ENCODE measurements around the gene FKBP8.

Gene FKBP8

GRCh38 chr19:18587561-18587960 is 44.2 kb upstream of the FKBP8 start:
- Histone ChIP-seq H3K9ac (no peak overlapping the region), H3K27ac (no peak overlapping the region), H3K36me3 (peaks cover 21% of the 10 kb centered on the region), H3K4me3 (no peak overlapping the region), H3K9me3 (peaks cover 7% of the 10 kb centered on the region), H3K27me3 (no peaks in the 10 kb centered on the region), H3K4me1 (peaks cover 58% of the 10 kb centered on the region), H3K4me2 (peak overlapping the region; percentile 98), H4K20me1 (peaks cover 17% of the 10 kb centered on the region)
- TF ChIP-seq Cebpa-rat (IDR thresholded peaks at IDR 0.05) = no peak

- no peaks in the 10 kb centered on the region for H3K27me3 ChIP-seq
- no peak for TF ChIP-seq Cebpa-rat (IDR thresholded peaks at IDR 0.05)
- H4K20me1 ChIP-seq = peaks cover 7% of the 10 kb centered on the region
- no peak overlapping the region for H3K9ac ChIP-seq
- H3K36me3 ChIP-seq = peaks cover 11% of the 10 kb centered on the region
- peaks cover 7% of the 10 kb centered on the region for H3K9me3 ChIP-seq
- H3K27ac ChIP-seq = no peak overlapping the region
- H3K4me1 ChIP-seq = peaks cover 46% of the 10 kb centered on the region
- H3K4me2 ChIP-seq = 0 out of 2 replicates have a peak overlapping the region, but pooled peaks have one; percentile 56
- no peak overlapping the region for H3K4me3 ChIP-seq
These were observed 42.9 kb upstream of the FKBP8 start for GRCh38 chr19:18586306-18586705.

- TF ChIP-seq Cebpa-rat (IDR thresholded peaks at IDR 0.05) = no peak
- H4K20me1 ChIP-seq = peaks cover 17% of the 10 kb centered on the region
- no peak overlapping the region for H3K9ac ChIP-seq
- H3K4me3 ChIP-seq = no peak overlapping the region
- no peak overlapping the region for H3K27ac ChIP-seq
- peaks cover 4% of the 10 kb centered on the region for H3K4me1 ChIP-seq
- peaks cover 36% of the 10 kb centered on the region for H3K36me3 ChIP-seq
- H3K27me3 ChIP-seq = no peaks in the 10 kb centered on the region
- H3K9me3 ChIP-seq = no peaks in the 10 kb centered on the region
- H3K4me2 ChIP-seq = no peak overlapping the region
These were observed 36.9 kb upstream of the FKBP8 start for GRCh38 chr19:18580311-18580710.

GRCh38 chr19:18577365-18577914 is 34.1 kb upstream of the FKBP8 start:
- Histone ChIP-seq H3K27me3 (no peaks in the 10 kb centered on the region), H3K4me2 (no peak overlapping the region), H3K4me3 (no peak overlapping the region), H3K27ac (no peak overlapping the region), H3K9me3 (no peaks in the 10 kb centered on the region), H3K4me1 (peaks cover 14% of the 10 kb centered on the region), H3K36me3 (peaks cover 63% of the 10 kb centered on the region), H4K20me1 (peaks cover 46% of the 10 kb centered on the region), H3K9ac (no peak overlapping the region)
- no peak for TF ChIP-seq Cebpa-rat (IDR thresholded peaks at IDR 0.05)

GRCh38 chr19:18576383-18576782 is 33.0 kb upstream of the FKBP8 start:
- Histone ChIP-seq H3K4me1 (peaks cover 15% of the 10 kb centered on the region), H3K4me2 (no peak overlapping the region), H3K27ac (no peak overlapping the region), H3K9me3 (no peaks in the 10 kb centered on the region), H3K27me3 (no peaks in the 10 kb centered on the region), H3K9ac (no peak overlapping the region), H3K36me3 (peaks cover 63% of the 10 kb centered on the region), H3K4me3 (no peak overlapping the region), H4K20me1 (peaks cover 53% of the 10 kb centered on the region)
- TF ChIP-seq Cebpa-rat (IDR thresholded peaks at IDR 0.05) = no peak

GRCh38 chr19:18574691-18575291 is 31.4 kb upstream of the FKBP8 start:
- TF ChIP-seq Cebpa-rat (IDR thresholded peaks at IDR 0.05) = no peak
- Histone ChIP-seq H3K4me1 (peaks cover 23% of the 10 kb centered on the region), H3K27me3 (no peaks in the 10 kb centered on the region), H4K20me1 (peaks cover 53% of the 10 kb centered on the region), H3K27ac (no peak overlapping the region), H3K9ac (no peak overlapping the region), H3K4me2 (no peak overlapping the region), H3K9me3 (no peaks in the 10 kb centered on the region), H3K36me3 (peaks cover 66% of the 10 kb centered on the region), H3K4me3 (no peak overlapping the region)

GRCh38 chr19:18571564-18572344 is 28.4 kb upstream of the FKBP8 start, which contains the start of gene UBA52:
UBA52 (plus strand) TSS chr19:18571857; CDS start chr19:18573301, 1,444 bp downstream.
- peak within 1 kb of the TSS; percentile 93 for H3K4me2 ChIP-seq
- H3K27ac ChIP-seq = peak within 1 kb of the TSS; percentile 98
- H4K20me1 ChIP-seq = peaks cover 49% of the 10 kb centered on the region
- H3K27me3 ChIP-seq = no peaks in the 10 kb centered on the region
- H3K9ac ChIP-seq = peak within 1 kb of the TSS; percentile 98
- no peak for TF ChIP-seq Cebpa-rat (IDR thresholded peaks at IDR 0.05)
- no peaks in the 10 kb centered on the region for H3K9me3 ChIP-seq
- peaks cover 75% of the 10 kb centered on the region for H3K36me3 ChIP-seq
- peaks cover 23% of the 10 kb centered on the region for H3K4me1 ChIP-seq
- H3K4me3 ChIP-seq = peak within 1 kb of the TSS; percentile 94

- Histone ChIP-seq H3K27me3 (no peaks in the 10 kb centered on the region), H4K20me1 (peaks cover 16% of the 10 kb centered on the region), H3K27ac (no peak overlapping the region), H3K36me3 (peaks cover 75% of the 10 kb centered on the region), H3K4me2 (no peak overlapping the region), H3K4me1 (peaks cover 18% of the 10 kb centered on the region), H3K4me3 (no peak overlapping the region), H3K9me3 (no peaks in the 10 kb centered on the region), H3K9ac (no peak overlapping the region)
- no peak for TF ChIP-seq Cebpa-rat (IDR thresholded peaks at IDR 0.05)
These were observed 25.0 kb upstream of the FKBP8 start for GRCh38 chr19:18568367-18568766.

- no peak for TF ChIP-seq Cebpa-rat (IDR thresholded peaks at IDR 0.05)
- Histone ChIP-seq H3K27me3 (no peaks in the 10 kb centered on the region), H3K27ac (no peak overlapping the region), H3K36me3 (peaks cover 82% of the 10 kb centered on the region), H3K4me1 (peaks cover 8% of the 10 kb centered on the region; the same call in 1 of the 2 replicates), H3K9ac (no peak overlapping the region), H3K4me2 (no peak overlapping the region), H3K4me3 (no peak overlapping the region), H3K9me3 (no peaks in the 10 kb centered on the region), H4K20me1 (peaks cover 5% of the 10 kb centered on the region)
These were observed 23.6 kb upstream of the FKBP8 start for GRCh38 chr19:18566953-18567352.

GRCh38 chr19:18562086-18562485 is 18.7 kb upstream of the FKBP8 start:
- Histone ChIP-seq H3K9me3 (no peaks in the 10 kb centered on the region), H3K9ac (no peak overlapping the region), H3K27ac (no peak overlapping the region), H3K27me3 (no peaks in the 10 kb centered on the region), H3K4me2 (no peak overlapping the region), H3K36me3 (peaks cover 69% of the 10 kb centered on the region), H3K4me1 (peaks cover 16% of the 10 kb centered on the region), H4K20me1 (peaks cover 23% of the 10 kb centered on the region), H3K4me3 (no peak overlapping the region)
- TF ChIP-seq Cebpa-rat (IDR thresholded peaks at IDR 0.05) = no peak
